Measurements from ENCODE around the gene CXCL11. TPM values are rescaled to one million over a fixed set of nuclear protein-coding genes. Genes with fewer than 3 reads are reported as not detected.

The CXCL11 gene
- total and polyA plus RNA-seq, 9 of the 15 experiments (the other 6 are each of a cell fraction or from before 2014, with no cell fraction given): 2.1 to 9.1 (median 4.5) TPM

- TF ChIP-seq ZNF583 (CRISPR knock-in tag; IDR thresholded peaks at IDR 0.05) (no peak), FIP1L1 (IDR thresholded peaks at IDR 0.05; ENCODE audit: low read depth, low read length, poor library complexity, severe bottlenecking) (no peak), E2F3 (CRISPR knock-in tag; IDR thresholded peaks at IDR 0.05) (no peak), JUND (IDR thresholded peaks at IDR 0.05; ENCODE audit: borderline replicate concordance, low read depth, low read length) (peak; percentile 86), JUND (tag; IDR thresholded peaks at IDR 0.05; ENCODE audit: borderline replicate concordance, low read depth, low read length) (peak; percentile 64; the same call in 2 of the 3 replicates), ATF7 (IDR thresholded peaks at IDR 0.05) (peak; percentile 83), EP400 (IDR thresholded peaks at IDR 0.05) (peak; percentile 64), NR2F6 (CRISPR knock-in tag; IDR thresholded peaks at IDR 0.05) (no peak), ATF2 (CRISPR knock-in tag; IDR thresholded peaks at IDR 0.05) (no peak), NFE2 (IDR thresholded peaks at IDR 0.05; ENCODE audit: low read depth) (no peak), MTA2 (IDR thresholded peaks at IDR 0.05; ENCODE audit: low read depth) (no peak), ZNF395 (CRISPR knock-in tag; IDR thresholded peaks at IDR 0.05) (peak; percentile 71; the same call in 1 of the 2 replicates), ZNF316 (IDR thresholded peaks at IDR 0.05) (no peak), TCF3 (CRISPR knock-in tag; IDR thresholded peaks at IDR 0.05) (no peak), FOS (IDR thresholded peaks at IDR 0.05; ENCODE audit: extremely low read depth, insufficient read length) (no peak), TRIM24 (IDR thresholded peaks at IDR 0.05) (peak; percentile 95 to 96), SP1 (CRISPR knock-in tag; IDR thresholded peaks at IDR 0.05) (no peak), MTF1 (CRISPR knock-in tag; IDR thresholded peaks at IDR 0.05; ENCODE audit: borderline replicate concordance) (no peak), HSF4 (CRISPR knock-in tag; IDR thresholded peaks at IDR 0.05; ENCODE audit: borderline replicate concordance) (no peak), ZBTB7A (IDR thresholded peaks at IDR 0.05; ENCODE audit: borderline replicate concordance, control insufficient read depth, low read depth, low read length) (no peak), IRF9 (tag; IDR thresholded peaks at IDR 0.05) (peak; percentile 89), E2F4 (CRISPR knock-in tag; IDR thresholded peaks at IDR 0.05; ENCODE audit: low read depth) (no peak), SFPQ (IDR thresholded peaks at IDR 0.05; ENCODE audit: low read depth, low read length) (no peak)
These were observed 33.7 kb downstream of the CXCL11 start (continued) for GRCh38 chr4:76002176-76002575.
